ENCODE data around the gene ANKS6.

The ANKS6 gene

GRCh38 chr9:98815391-98815951 is 19.1 kb upstream of the ANKS6 start:
- no peak for DNase-seq (ENCODE audit: low read depth, low spot score)

DNA sequence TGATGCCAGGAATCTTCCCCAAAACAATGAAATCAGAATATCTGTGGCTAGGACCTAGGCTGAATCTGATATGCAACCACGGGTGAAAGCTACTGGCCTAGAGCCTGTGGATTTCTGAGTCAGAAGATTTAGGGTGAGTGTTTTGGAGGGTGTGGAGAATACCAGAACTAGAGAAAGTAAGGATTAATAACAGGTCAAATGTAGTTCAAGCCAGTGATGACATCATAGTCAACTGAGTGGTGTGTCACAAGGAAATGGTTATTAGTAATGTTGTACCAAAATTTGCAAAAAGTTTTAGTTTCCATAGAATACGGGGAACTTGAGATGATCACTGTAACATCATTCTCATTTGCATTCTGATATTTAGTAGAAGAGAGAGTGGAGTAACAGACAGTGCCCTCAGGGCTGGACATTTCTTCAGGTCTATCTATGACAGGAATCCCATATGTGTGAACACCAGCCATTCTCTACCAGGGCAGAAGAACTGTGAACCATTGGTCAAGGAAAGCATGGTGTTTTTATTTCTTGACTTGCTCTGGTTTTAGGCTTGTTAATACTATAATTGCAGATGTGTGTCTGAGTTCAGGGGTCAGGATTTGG is 14.8 kb upstream of the ANKS6 start:
- DNase-seq (ENCODE audit: low read depth, low spot score), result no peak

- DNase-seq (ENCODE audit: low read depth, low spot score), result no peak
These were observed 13.9 kb upstream of the ANKS6 start for GRCh38 chr9:98810102-98810842.

DNA sequence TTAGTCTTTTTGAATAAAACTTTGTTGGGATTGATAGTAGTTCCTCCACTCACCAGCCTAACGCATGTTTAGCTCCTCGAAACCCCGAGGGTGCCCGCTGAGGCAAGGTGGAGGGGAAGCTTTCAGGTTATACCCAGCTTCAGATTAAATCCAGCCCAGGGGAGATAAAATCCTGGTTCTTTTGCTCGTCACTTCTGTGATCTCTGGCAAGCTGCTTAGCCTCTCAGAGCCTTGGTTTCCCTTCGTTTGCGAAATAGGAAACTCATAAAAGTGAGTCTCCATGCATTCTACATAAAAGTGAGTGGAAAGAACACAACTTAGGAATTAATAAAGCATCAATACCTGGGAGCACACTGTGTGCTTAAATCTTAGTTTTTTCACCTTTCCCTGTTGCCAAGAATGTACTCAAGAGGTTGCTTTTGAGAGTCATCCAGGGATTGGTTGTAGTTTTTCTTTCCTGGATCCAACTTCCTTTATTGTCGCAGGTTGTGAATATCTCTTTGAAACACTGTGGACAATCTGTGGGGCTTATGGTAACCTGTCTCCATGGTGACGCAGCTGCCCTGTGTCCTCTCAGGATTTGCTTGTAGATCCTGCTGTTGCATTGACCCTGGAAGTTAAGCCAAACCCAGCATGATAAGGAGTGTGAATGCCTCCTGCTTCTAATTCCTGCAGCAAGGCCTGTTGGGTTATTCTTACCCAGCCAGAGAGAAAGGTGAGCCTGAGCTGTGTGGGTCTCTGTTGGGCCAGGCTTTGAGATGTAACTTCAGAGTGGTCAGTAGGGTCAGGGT is 13.2 kb upstream of the ANKS6 start:
- no peak for DNase-seq (ENCODE audit: low read depth, low spot score)

DNA sequence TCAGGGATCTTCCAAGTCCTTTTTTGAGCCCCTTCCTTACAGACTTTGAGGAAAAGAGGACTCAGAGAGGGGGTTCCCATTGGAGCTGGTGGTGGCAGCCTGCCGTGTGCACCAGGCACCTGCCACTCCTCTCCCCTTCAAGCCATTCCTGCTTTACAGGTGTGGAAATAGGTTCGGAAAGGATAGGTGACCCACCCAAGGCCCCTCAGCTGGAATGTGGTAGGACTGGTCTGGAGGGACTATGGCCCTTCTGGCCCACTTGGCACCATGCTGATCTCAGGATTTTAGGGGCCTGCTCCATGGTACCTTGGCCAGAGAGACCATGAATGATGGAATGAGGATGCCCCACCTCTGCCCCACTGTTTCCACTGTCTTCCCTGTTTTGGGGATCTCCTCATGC is 12.5 kb upstream of the ANKS6 start:
- no peak for DNase-seq (ENCODE audit: low read depth, low spot score)

- no peak for DNase-seq (ENCODE audit: low read depth, low spot score)
These were observed 12.1 kb upstream of the ANKS6 start for GRCh38 chr9:98808411-98808815.

DNA sequence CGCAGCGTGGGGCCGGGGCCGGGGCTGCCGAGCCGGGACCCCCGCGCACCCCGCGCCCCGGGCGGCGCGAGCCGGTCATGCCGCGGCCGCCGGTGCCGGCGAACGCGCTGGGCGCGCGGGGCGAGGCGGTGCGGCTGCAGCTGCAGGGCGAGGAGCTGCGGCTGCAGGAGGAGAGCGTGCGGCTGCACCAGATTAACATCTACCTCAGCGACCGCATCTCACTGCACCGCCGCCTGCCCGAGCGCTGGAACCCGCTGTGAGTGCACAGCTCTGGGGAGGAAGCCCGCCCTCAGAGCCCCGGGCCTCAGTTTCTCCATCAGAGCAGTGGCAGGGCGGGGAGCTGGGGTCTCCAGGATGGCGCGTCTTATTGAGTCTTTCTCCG is 11.4 kb upstream of the ANKS6 start:
- no peak for DNase-seq (ENCODE audit: low read depth, low spot score)

DNA sequence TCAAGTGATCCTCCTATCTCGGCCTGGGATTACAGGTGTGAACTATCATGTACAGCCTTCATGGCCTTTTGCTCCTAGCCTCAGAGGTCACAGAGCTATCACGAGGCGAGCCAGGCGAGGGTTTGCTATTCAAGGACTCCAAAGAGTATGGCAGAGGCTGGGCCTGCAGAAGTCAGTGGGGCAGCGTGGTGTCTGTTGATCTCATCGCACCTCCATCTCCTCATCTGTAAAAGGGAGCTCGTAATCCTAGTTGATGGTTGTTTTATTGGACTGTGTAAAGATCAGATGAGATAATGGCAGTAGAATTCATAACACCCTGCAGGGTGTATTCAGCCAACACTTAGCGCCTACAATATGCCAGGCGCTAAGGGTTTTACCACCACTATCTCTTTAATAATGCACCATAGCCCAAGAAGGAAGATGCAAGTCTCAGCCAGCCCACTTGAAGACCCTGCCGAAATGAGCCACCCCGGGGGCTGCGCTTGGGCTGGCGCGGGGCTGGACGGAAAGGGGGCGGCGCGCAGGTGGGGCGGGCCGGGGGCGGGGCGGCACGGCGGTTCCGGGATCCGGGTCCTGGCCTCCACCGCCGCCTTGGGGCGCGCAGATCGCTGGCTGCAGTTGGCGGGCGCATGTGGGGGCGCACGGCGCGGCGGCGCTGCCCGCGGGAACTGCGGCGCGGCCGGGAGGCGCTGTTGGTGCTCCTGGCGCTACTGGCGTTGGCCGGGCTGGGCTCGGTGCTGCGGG is 10.9 kb upstream of the ANKS6 start, which contains the start of gene GALNT12:
Gene GALNT12, plus strand, starts transcription at position 601 of the 744 bp plus-strand sequence. Its CDS starts 29 bp downstream, at position 630.
- no peak for DNase-seq (ENCODE audit: low read depth, low spot score)

DNA sequence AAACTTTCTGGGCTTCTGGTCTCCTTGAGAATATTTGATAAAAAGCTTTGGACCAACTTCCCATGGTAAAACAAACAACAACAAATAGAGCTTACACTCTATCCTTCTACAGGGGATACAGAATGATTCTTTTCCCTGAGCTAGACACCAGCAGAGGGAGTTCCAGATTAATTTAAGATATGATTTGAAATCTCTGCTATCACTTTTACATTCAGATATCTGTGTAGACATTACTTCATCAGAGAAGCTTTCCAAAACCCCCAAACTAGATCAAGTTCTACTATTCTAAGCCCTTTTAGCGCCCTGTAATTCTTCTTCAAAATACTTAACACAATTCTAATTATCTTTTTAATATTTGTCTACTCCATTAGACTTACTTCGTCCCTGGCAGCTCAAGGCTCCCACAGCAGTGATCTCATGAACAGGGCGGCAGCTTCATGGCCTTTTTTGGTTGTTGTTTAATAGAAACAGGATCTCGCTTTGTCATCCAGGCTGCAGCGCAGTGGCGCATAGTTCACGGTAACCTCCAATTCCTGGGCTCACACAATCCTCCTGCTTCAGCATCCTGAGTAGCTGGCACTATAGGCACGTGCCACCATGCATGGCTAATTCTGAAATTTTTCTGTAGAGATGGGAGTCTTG is 10.2 kb upstream of the ANKS6 start:
- DNase-seq (ENCODE audit: low read depth, low spot score), result no peak

DNA sequence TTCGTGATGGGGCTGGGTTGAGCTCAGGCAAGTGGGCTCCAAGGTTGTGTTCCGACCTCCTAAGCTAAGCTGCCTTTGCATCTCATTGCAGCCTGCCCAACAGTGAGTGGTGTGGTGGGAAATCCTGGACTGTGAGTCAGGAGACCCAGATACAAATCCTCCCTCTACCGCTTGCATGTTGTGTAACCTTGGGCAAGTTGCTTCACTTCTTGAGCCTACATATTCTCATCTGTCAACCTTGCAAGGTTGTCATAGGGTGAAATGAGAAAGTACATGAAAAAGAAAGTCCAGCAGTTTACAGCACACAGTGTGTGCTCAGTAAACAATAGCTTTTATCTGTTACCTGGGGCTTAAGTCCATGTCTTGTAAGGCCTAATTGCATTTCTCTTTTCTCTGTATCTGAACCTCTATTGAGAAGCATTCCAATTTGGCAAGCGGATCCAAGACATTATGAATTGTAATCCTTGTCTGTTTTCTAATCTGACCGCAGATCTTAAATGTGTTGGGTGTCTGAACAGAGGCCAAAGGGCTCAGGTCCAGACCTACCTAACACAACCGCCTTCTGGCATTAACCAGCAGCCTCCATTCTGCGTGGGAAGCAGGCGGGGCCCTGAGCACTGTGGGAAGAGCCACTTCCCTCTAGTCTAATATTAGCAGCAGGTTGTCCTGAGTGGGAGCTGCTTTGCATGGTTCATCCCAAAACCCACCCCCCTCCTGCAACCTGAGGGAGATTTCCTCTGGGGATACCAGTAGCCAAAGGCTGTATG is 9.3 kb upstream of the ANKS6 start:
- DNase-seq (ENCODE audit: low read depth, low spot score), result no peak

DNA sequence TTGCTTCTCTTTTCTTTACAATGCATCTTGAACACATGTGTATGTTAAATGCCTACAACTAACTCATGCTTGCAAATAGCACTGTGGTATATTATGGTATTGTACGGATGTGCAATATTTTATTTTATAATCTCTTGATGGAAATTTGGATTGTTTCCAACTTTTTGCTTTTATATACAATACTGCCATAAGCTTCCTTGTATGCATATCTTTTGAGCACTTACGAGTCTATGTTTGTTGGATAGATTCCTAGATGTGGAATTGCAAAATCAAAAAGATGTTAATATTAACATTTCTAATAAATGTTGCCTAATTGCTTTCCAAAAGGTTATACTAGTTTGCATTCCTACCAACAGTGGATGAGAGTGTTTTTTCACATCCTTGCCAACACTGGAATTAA is 7.7 kb upstream of the ANKS6 start:
- no peak for DNase-seq (ENCODE audit: low read depth, low spot score)

DNA sequence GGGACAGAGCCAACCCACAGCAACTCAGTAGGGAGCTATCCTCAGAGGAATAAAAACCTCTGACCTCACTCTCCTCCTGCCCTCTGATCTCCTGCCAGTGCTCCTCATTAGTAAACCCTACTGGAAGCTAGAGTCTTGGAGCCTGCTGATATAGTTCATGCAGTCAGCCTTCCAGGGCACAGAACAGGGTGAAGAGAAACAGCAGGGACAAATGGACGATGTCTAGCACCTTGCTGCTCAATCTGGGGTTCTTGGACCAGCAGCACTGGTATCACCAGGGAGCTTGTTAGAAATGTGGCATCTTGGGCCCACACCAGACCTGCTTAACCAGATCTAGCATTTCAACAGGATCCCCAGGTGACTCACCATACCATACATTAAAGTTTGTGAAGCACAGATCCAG is 5.6 kb upstream of the ANKS6 start:
- DNase-seq (ENCODE audit: low read depth, low spot score), result no peak

DNA sequence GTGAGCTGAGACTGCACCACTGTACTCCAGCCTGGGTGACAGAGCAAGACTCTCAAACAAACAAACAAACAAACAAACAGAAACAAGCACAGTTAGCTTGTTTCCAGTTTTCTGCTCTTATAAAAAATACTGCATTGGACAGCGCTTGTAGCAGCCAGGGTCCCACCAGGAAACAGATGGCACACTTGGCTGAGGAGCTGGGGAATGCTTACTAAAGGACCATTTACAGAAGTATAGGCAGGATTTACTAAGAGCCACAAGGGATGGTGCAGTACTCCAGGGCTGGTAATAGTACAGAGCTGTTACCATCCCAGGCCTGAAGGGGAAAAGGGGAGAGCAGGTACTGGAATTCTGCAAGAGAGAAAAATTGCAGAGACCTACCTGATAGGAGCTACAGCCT is 5.2 kb upstream of the ANKS6 start:
- DNase-seq (ENCODE audit: low read depth, low spot score), result no peak

DNA sequence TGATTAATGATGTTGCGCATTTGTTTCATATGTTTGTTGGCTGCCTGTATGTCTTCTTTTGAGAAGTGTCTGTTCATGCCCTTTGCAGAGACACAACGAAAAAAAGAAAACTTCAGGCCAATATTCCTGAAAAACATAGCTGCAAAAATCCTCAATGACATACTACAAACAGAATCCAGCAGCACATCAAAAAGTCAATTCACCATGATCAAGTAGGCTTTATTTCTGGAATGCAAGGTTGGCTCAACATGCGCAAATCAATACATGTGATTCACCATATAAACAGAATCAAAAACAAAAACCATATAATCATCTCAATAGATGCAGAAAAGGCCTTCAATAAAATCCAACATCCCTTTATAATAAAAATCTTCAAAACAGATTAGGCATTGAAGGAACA is 1.9 kb upstream of the ANKS6 start:
- DNase-seq (ENCODE audit: low read depth, low spot score), result no peak

- DNase-seq (ENCODE audit: low read depth, low spot score), result no peak
These were observed 1.1 kb upstream of the ANKS6 start for GRCh38 chr9:98797491-98797890.

GRCh38 chr9:98795970-98796363 is 388 bp downstream of the ANKS6 start:
- no peak for DNase-seq (ENCODE audit: low read depth, low spot score)

DNA sequence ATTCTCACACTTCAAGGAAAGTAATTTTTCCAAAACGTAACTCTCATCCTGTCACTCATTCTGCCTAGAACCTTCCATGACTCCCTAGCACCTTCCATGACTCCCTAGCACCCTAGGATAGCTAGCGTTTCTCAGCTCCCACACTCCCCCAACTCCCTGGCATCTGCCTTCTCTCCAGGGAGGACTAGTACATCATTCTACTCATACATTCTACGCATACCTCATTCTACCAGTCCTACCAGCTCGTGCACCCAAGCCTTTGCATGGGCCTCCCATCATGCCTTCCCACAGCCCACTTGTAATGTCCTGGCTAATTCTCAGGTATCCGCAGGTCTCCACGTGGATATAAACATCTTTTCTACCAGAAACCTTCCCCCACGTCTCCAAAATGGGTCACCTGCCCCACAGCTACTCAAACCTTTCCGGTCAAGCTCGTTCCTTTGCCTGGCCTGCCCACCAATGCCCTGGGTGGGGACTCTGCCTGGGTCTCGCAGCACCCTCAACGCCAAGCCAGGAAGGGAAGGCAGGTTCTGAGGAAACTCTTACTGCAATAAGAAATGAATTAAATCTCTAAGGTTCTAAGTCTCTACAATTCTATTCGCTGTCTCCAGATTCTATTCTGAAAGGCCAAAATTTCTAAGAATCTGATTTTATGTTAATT is 930 bp downstream of the ANKS6 start:
- DNase-seq (ENCODE audit: low read depth, low spot score), result no peak

GRCh38 chr9:98794802-98795201 is 1.6 kb downstream of the ANKS6 start:
- no peak for DNase-seq (ENCODE audit: low read depth, low spot score)

DNA sequence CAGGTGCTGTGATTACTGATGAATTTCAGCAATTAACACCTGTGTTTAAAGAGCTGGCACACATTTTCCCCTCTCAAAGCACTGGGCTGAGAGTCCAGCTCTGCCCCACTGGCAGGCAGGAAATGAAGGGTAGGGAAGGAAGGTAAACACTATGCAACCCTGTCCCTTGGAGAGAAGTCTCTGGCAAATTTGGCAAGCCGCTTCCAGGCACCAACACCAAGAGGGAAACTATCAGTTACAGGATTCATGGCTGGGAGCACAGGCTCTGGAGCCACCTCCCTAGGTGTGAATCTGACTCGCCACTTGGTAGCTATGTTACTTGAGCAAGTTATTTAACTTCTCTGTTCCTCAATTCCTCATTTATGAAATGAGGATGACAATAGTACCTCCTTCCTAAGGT is 3.3 kb downstream of the ANKS6 start:
- no peak for DNase-seq (ENCODE audit: low read depth, low spot score)

Data from iPS DF 19.7 (cell line).